ENCODE results near the gene GALNT2. TPM values are rescaled to one million over a fixed set of nuclear protein-coding genes. Genes with fewer than 3 reads are reported as not detected.

The GALNT2 gene
- total RNA-seq, 1 donor, result 69.5 TPM

DNA sequence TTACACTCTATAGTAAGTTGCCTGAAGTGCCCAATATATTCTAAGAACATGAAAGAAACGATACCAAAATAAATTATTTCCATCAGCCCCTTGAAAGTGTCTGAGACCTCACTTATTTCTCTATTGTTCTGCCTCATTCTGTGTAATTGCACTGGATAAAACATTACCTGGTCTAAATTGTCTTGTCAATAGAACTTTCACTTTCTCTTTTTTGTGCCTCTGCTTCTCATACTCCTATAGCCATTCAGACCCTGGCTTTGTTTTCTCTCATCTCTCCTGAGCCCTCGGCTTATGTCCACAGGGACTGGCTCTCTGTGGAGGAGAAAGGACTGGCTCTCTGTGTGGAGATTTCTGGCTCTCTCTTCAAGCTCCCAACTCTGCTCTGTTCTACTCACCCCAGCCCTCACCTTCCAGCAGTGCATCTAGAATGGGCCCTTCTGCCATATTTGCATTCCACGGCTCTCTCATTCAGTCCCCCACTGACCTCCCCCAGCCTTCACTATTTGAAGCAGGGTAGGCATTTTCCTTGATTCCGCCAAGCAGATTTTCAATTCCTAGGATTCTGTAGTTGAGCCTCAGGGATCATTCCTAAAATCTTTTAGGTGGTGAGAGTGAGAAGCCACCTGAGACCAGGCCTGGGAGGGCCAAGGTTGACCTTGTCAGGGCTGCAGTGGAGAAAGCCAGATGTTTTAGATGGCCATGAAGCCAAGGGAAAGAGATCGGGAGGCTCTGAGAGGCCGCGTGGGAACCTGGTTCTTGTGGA, 15.9 kb upstream of the GALNT2 start:
- no peak for DNase-seq (ENCODE audit: low read depth)
- no peak for TF ChIP-seq CTCF (IDR thresholded peaks at IDR 0.05; ENCODE audit: insufficient read depth, low read depth, low read length)
- H3K4me3 ChIP-seq (ENCODE audit: low read depth, low read length), result no peak overlapping the region

DNA sequence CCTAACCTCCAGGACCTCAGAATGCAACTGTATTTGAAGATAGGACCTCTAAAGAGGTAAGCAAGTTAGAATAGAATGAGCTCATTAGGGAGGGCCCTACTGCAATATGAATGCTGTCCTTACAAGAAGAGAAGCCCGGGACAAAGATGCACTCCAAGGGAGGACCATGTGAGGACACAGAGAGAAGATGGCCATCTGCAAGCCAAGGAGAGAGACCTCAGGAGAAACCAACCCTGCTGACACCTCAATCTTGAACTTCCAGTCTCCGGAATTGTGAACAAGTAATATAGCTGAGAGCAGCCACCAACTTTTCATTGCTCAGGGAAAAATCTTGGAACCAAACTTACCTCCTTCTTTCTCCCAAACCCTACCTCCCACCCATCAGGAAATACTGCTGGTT, 15.0 kb upstream of the GALNT2 start:
- no peak for DNase-seq (ENCODE audit: low read depth)
- TF ChIP-seq CTCF (IDR thresholded peaks at IDR 0.05; ENCODE audit: insufficient read depth, low read depth, low read length), result no peak
- H3K4me3 ChIP-seq (ENCODE audit: low read depth, low read length), result no peak overlapping the region

- DNase-seq (ENCODE audit: low read depth), result no peak
- H3K4me3 ChIP-seq (ENCODE audit: low read depth, low read length), result no peak overlapping the region
- TF ChIP-seq CTCF (IDR thresholded peaks at IDR 0.05; ENCODE audit: insufficient read depth, low read depth, low read length), result no peak
Observed at GRCh38 chr1:230052665-230053064, 14.4 kb upstream of the GALNT2 start.

- DNase-seq (ENCODE audit: low read depth), result no peak
Observed at GRCh38 chr1:230054092-230054749, 12.8 kb upstream of the GALNT2 start.

GRCh38 chr1:230056098-230056497, 10.9 kb upstream of the GALNT2 start:
- TF ChIP-seq CTCF (IDR thresholded peaks at IDR 0.05; ENCODE audit: insufficient read depth, low read depth, low read length), result no peak
- no peak for DNase-seq (ENCODE audit: low read depth)
- no peak overlapping the region for H3K4me3 ChIP-seq (ENCODE audit: low read depth, low read length)

More at GRCh38 chr1:230054092-230054749, 12.8 kb upstream of the GALNT2 start:
- no peak overlapping the region for H3K4me3 ChIP-seq (ENCODE audit: low read depth, low read length)
- no peak for TF ChIP-seq CTCF (IDR thresholded peaks at IDR 0.05; ENCODE audit: insufficient read depth, low read depth, low read length)

DNA sequence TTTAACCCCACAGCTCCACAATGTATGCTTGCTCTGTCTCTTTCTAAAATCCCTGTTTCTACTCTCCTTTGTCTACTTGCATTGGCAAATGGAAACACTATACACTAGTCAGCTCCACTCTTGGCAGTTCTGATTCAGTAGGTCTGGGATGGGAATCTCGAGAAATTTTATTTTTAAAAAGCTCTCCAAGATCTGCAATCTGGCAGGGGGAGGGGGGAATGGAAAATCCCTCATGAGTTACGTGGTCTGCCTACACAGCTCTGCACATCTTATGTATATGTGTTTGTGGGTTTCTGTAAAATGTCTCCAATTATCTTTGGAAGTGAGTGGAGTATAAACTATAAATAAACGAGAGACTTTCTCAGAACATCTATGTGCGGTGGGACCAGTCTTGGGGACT, 9.9 kb upstream of the GALNT2 start:
- no peak for DNase-seq (ENCODE audit: low read depth)
- no peak for TF ChIP-seq CTCF (IDR thresholded peaks at IDR 0.05; ENCODE audit: insufficient read depth, low read depth, low read length)
- H3K4me3 ChIP-seq (ENCODE audit: low read depth, low read length), result no peak overlapping the region
